Neuronal stem cell (in vitro differentiated cells): Measurements from ENCODE around the gene LTBP2.
A peak's percentile ranks its signal among the peaks of the same experiment; 100 is the strongest.

Experiments used
- DNase-seq: peaks from one replicate; pipeline ENCODE4 v3.0.0-alpha.2; 2013; ENCODE audit warnings: low spot score
- H2AFZ ChIP-seq: one replicate; pipeline ENCODE4 v1.6.1; 2013; ENCODE audit warnings: mild to moderate bottlenecking, low read length, inconsistent platforms
- H2AK5ac ChIP-seq: 2 replicates; pipeline ENCODE4 v1.6.1; 2013; ENCODE audit warnings: low read depth, mild to moderate bottlenecking, inconsistent platforms, low read length, moderate library complexity, mixed read lengths
- H2BK120ac ChIP-seq: 2 replicates; pipeline ENCODE4 v1.6.1; 2013; ENCODE audit warnings: low read depth, mild to moderate bottlenecking, inconsistent platforms, low read length, moderate library complexity, mixed read lengths
- H2BK12ac ChIP-seq: one replicate; pipeline ENCODE4 v1.6.1; 2013; ENCODE audit warnings: low read length, inconsistent platforms
- H2BK15ac ChIP-seq: 2 replicates; pipeline ENCODE4 v1.6.1; 2013; ENCODE audit warnings: mild to moderate bottlenecking, low read length, inconsistent platforms, mixed read lengths
- H2BK5ac ChIP-seq: one replicate; pipeline ENCODE4 v1.6.1; 2013; ENCODE audit warnings: inconsistent platforms, mild to moderate bottlenecking, low read length, moderate library complexity
- H3K14ac ChIP-seq: one replicate; pipeline ENCODE4 v1.6.1; 2013; ENCODE audit warnings: low read length, inconsistent platforms
- H3K18ac ChIP-seq: 2 replicates; pipeline ENCODE4 v1.6.1; 2013; ENCODE audit warnings: low read length, inconsistent platforms
- H3K23ac ChIP-seq: 2 replicates; pipeline ENCODE4 v1.6.1; 2013; ENCODE audit warnings: low read depth, mild to moderate bottlenecking, mixed read lengths, low read length, inconsistent platforms; ENCODE audit not compliant: poor library complexity
- H3K27ac ChIP-seq: replicated peaks from 3 replicates; pipeline ENCODE4 v1.5.1; 2013; ENCODE audit warnings: low read length, inconsistent platforms
- H3K27me3 ChIP-seq, 3 experiments: 2 replicates each; pipeline ENCODE4 v1.6.1; 2013; ENCODE audit warnings: low read length in 3 of 3, mild to moderate bottlenecking in 2 of 3, inconsistent platforms in 1 of 3, low read depth in 1 of 3, mixed read lengths in 1 of 3, moderate library complexity in 1 of 3; ENCODE audit not compliant: control insufficient read depth in 3 of 3, insufficient read depth in 3 of 3
- H3K36me3 ChIP-seq, 2 donors: replicated peaks in 1 of 2; 2 replicates each; pipeline ENCODE4 v1.6.1; 2013; ENCODE audit warnings: low read length in 2 of 2; ENCODE audit not compliant: control insufficient read depth in 2 of 2, insufficient read depth in 2 of 2
- H3K4ac ChIP-seq: 2 replicates; pipeline ENCODE4 v1.6.1; 2013; ENCODE audit warnings: inconsistent platforms, mild to moderate bottlenecking, low read length, moderate library complexity
- H3K4me1 ChIP-seq, 2 donors: 1 replicate in 1 of 2; 2 replicates in 1 of 2; pipeline ENCODE4 v1.6.1; 2013; ENCODE audit warnings: low read length in 2 of 2, low read depth in 1 of 2; ENCODE audit not compliant: control insufficient read depth in 2 of 2, insufficient read depth in 1 of 2
- H3K4me2 ChIP-seq: one replicate; pipeline ENCODE4 v1.6.1; 2013; ENCODE audit warnings: mild to moderate bottlenecking, low read length, inconsistent platforms; ENCODE audit not compliant: insufficient read depth, poor library complexity, severe bottlenecking
- H3K4me3 ChIP-seq, 2 donors: 2 replicates each; pipeline ENCODE4 v1.5.1; 2013; ENCODE audit warnings: low read length in 2 of 2, mild to moderate bottlenecking in 2 of 2, inconsistent platforms in 1 of 2, moderate library complexity in 1 of 2
- H3K79me1 ChIP-seq: one replicate; pipeline ENCODE4 v1.6.1; 2013; ENCODE audit warnings: low read depth, mild to moderate bottlenecking, inconsistent platforms, low read length, moderate library complexity
- H3K9ac ChIP-seq: one replicate; pipeline ENCODE4 v1.6.1; 2013; ENCODE audit warnings: mild to moderate bottlenecking, low read depth, low read length, inconsistent platforms; ENCODE audit not compliant: poor library complexity
- H3K9me3 ChIP-seq, 2 donors: replicated peaks in 1 of 2; 2 replicates each; pipeline versions ENCODE3 to v1.6.1; 2013; ENCODE audit warnings: low read length in 2 of 2, mild to moderate bottlenecking in 2 of 2, inconsistent platforms in 1 of 2, low read depth in 1 of 2, mixed read lengths in 1 of 2, moderate library complexity in 1 of 2; ENCODE audit not compliant: control insufficient read depth in 2 of 2, insufficient read depth in 1 of 2
- H4K8ac ChIP-seq: one replicate; pipeline ENCODE4 v1.6.1; 2013; ENCODE audit warnings: low read depth, mild to moderate bottlenecking, inconsistent platforms, low read length, moderate library complexity
- H4K91ac ChIP-seq: one replicate; pipeline ENCODE4 v1.6.1; 2013; ENCODE audit warnings: low read length, low read depth, mild to moderate bottlenecking, inconsistent platforms; ENCODE audit not compliant: poor library complexity
- WGBS, 2 donors: extraction: QIAGEN DNeasy Blood & Tissue Kit; methylation state at CpG; one replicate each; pipeline ENCODE4 v1.1.7; 2013; ENCODE audit warnings: missing lambda C conversion rate in 2 of 2, mixed read lengths in 1 of 2; ENCODE audit not compliant: insufficient read length in 2 of 2, insufficient replicate concordance in 1 of 2; ENCODE audit errors: extremely low coverage in 2 of 2; 5-methylcytosine and 5-hydroxymethylcytosine counted together

LTBP2 gene

GRCh38 chr14:74656964-74657363, 44.9 kb upstream of the LTBP2 start:
- Histone ChIP-seq H2AK5ac (no peak overlapping the region), H3K79me1 (no peaks in the 10 kb centered on the region), H3K14ac (no peak overlapping the region), H3K4me1 (no peaks in the 10 kb centered on the region), H3K36me3 (peaks cover 4 to 51% of the 10 kb centered on the region in 2 donors), H3K4ac (no peak overlapping the region), H3K4me3 (no peak overlapping the region), H3K9ac (no peak overlapping the region), H2BK12ac (no peak overlapping the region), H2AFZ (no peak overlapping the region), H2BK120ac (no peak overlapping the region), H3K27ac (no peak overlapping the region), H2BK15ac (no peak overlapping the region), H3K4me2 (no peak overlapping the region), H3K9me3 (no peaks in the 10 kb centered on the region), H4K91ac (no peak overlapping the region), H2BK5ac (no peak overlapping the region), H3K18ac (no peak overlapping the region), H3K27me3 (no peaks in the 10 kb centered on the region), H4K8ac (no peak overlapping the region), H3K23ac (no peak overlapping the region)
- no CpG with 5 or more reads among the region's 3 CpGs for WGBS, 2 donors
- DNase-seq: no peak

- H2BK5ac ChIP-seq: no peak overlapping the region
- H3K27ac ChIP-seq: no peak overlapping the region
- H3K4me2 ChIP-seq: no peak overlapping the region
- WGBS, 2 donors: no CpG with 5 or more reads among the region's 2 CpGs
- no peak overlapping the region for H3K9ac ChIP-seq
- H3K27me3 ChIP-seq: no peaks in the 10 kb centered on the region
- no peak overlapping the region for H2AK5ac ChIP-seq
- H3K36me3 ChIP-seq: peaks cover under 1 to 39% of the 10 kb centered on the region in 2 donors
- H3K14ac ChIP-seq: no peak overlapping the region
- H2AFZ ChIP-seq: no peak overlapping the region
- no peak for DNase-seq
- no peak overlapping the region for H2BK12ac ChIP-seq
- H3K4me3 ChIP-seq: no peak overlapping the region
- H4K91ac ChIP-seq: no peak overlapping the region
- no peaks in the 10 kb centered on the region for H3K79me1 ChIP-seq
- H3K18ac ChIP-seq: no peak overlapping the region
- no peak overlapping the region for H2BK15ac ChIP-seq
- H3K4me1 ChIP-seq: no peaks in the 10 kb centered on the region
- H3K23ac ChIP-seq: no peak overlapping the region
- H4K8ac ChIP-seq: no peak overlapping the region
- H2BK120ac ChIP-seq: no peak overlapping the region
- H3K9me3 ChIP-seq: no peaks in the 10 kb centered on the region
- no peak overlapping the region for H3K4ac ChIP-seq
These were observed 43.8 kb upstream of the LTBP2 start for GRCh38 chr14:74655599-74656395.

- Histone ChIP-seq H3K4ac (no peak overlapping the region), H3K4me2 (no peak overlapping the region), H3K27me3 (no peaks in the 10 kb centered on the region), H3K23ac (no peak overlapping the region), H3K14ac (no peak overlapping the region), H3K18ac (no peak overlapping the region), H3K9me3 (no peaks in the 10 kb centered on the region), H2BK15ac (no peak overlapping the region), H3K9ac (no peak overlapping the region), H3K79me1 (no peaks in the 10 kb centered on the region), H4K91ac (no peak overlapping the region), H3K36me3 (peaks cover 0 to 30% of the 10 kb centered on the region in 2 donors), H3K4me3 (no peak overlapping the region), H2BK12ac (no peak overlapping the region), H2BK120ac (no peak overlapping the region), H3K27ac (no peak overlapping the region), H2BK5ac (no peak overlapping the region), H2AK5ac (no peak overlapping the region), H4K8ac (no peak overlapping the region), H3K4me1 (no peaks in the 10 kb centered on the region), H2AFZ (no peak overlapping the region)
- no CpG with 5 or more reads among the region's 3 CpGs for WGBS, 2 donors
- DNase-seq: no peak
These were observed 42.9 kb upstream of the LTBP2 start for GRCh38 chr14:74654931-74655330.

- H2AK5ac ChIP-seq: no peak overlapping the region
These were observed 41.5 kb upstream of the LTBP2 start for GRCh38 chr14:74653386-74654138.

More at GRCh38 chr14:74653386-74654138, 41.5 kb upstream of the LTBP2 start:
- H2BK120ac ChIP-seq: no peak overlapping the region
- H4K91ac ChIP-seq: no peak overlapping the region
- H4K8ac ChIP-seq: no peak overlapping the region
- no peak overlapping the region for H3K4me2 ChIP-seq
- H3K4ac ChIP-seq: no peak overlapping the region
- peaks cover 0 to 21% of the 10 kb centered on the region in 2 donors for H3K36me3 ChIP-seq
- no peak overlapping the region for H2BK5ac ChIP-seq
- no peak overlapping the region for H2BK12ac ChIP-seq
- H3K4me1 ChIP-seq: no peaks in the 10 kb centered on the region
- H3K18ac ChIP-seq: peak overlapping the region; percentile 39
- H3K14ac ChIP-seq: no peak overlapping the region
- no peak overlapping the region for H2BK15ac ChIP-seq
- H3K9ac ChIP-seq: no peak overlapping the region
- H3K23ac ChIP-seq: no peak overlapping the region
- no peak for DNase-seq
- H3K4me3 ChIP-seq: no peak overlapping the region
- no CpG with 5 or more reads among the region's 15 CpGs for WGBS, 2 donors
- H3K79me1 ChIP-seq: no peaks in the 10 kb centered on the region
- H3K27me3 ChIP-seq: no peaks in the 10 kb centered on the region
- H2AFZ ChIP-seq: no peak overlapping the region
- no peak overlapping the region for H3K27ac ChIP-seq
- no peaks in the 10 kb centered on the region for H3K9me3 ChIP-seq
